IPS-18c (cell line): Measurements from ENCODE around the gene ARID5A.

Experiments
- H3K4me3 ChIP-seq: 2 replicates; pipeline ENCODE4 v1.7.0; 2013; ENCODE audit warnings: low read depth, mild to moderate bottlenecking, low read length, moderate library complexity; ENCODE audit not compliant: insufficient read depth
- H3K9me3 ChIP-seq: one replicate; pipeline ENCODE4 v1.6.1; 2013; ENCODE audit warnings: mild to moderate bottlenecking, low read length, moderate library complexity; ENCODE audit not compliant: control insufficient read depth, insufficient read depth

Gene ARID5A

DNA sequence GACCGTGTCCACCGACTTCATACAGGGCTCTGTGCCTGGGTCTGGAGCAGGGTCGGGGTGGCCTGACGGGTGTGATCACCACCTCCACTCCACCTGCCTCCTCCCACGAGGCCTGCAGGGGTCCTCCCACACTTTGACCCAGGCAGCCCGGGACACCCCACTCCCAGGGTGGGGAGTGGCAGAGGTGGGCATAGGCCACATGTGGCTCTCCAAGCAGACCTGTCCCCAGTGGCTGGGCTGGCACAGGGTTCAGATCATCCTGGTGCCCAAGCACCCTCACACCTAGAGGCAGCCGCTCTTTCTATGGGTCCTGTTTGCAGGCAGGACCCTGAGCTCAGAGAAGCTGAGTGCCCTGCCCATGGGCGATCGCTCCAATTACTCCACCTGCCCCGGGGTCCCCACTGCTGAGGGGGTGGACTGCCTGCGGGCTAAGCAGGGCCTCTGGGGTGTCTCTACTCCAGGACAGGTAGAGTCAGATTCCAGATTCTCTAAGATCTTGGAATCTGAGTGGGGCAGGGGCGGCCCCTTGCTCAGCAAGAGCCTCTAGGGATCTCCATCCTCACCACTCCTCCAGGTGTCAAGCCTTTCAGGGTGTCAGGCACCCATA, 32.8 kb upstream of the ARID5A start:
- H3K9me3 ChIP-seq = peaks cover 2% of the 10 kb centered on the region
- no peak overlapping the region for H3K4me3 ChIP-seq

DNA sequence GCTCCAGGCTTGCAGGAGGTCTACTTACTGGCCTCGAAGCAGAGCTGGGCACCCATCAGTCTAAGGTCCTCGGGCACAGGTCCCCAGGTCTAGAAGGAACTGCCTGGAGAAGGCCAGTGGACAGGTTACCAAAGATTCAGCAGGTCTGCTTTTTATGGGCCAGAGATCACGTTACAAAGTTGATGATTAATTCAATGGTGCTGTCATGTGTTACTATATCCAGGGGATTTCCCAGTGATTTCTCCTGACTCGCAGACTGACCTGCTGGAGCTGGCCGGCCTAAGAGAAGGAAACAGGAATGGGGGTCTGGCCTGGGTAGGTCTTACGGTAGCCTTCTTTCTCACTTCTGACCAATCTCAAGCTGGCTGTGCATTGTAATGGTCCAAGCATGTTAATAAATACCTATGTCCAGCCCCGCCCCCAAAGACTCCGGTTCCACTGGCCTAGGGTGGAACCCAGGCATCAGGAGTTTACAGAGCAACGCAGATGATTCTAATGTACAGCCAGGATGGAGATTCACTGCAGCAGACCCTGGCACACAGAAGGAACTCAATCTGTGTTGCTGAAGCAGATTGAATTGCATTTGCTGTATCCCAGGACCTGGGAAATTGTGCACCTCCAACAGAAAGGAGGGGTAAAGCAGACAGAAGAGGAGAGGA, 31.2 kb upstream of the ARID5A start, which contains the start of gene NEURL3:
Gene NEURL3, minus strand, starts transcription at position 127 of the 659 bp plus-strand sequence. Its CDS starts 71 bp downstream, at position 56.
- peaks cover 2% of the 10 kb centered on the region for H3K9me3 ChIP-seq
- H3K4me3 ChIP-seq = no peak within 1 kb of the TSS

DNA sequence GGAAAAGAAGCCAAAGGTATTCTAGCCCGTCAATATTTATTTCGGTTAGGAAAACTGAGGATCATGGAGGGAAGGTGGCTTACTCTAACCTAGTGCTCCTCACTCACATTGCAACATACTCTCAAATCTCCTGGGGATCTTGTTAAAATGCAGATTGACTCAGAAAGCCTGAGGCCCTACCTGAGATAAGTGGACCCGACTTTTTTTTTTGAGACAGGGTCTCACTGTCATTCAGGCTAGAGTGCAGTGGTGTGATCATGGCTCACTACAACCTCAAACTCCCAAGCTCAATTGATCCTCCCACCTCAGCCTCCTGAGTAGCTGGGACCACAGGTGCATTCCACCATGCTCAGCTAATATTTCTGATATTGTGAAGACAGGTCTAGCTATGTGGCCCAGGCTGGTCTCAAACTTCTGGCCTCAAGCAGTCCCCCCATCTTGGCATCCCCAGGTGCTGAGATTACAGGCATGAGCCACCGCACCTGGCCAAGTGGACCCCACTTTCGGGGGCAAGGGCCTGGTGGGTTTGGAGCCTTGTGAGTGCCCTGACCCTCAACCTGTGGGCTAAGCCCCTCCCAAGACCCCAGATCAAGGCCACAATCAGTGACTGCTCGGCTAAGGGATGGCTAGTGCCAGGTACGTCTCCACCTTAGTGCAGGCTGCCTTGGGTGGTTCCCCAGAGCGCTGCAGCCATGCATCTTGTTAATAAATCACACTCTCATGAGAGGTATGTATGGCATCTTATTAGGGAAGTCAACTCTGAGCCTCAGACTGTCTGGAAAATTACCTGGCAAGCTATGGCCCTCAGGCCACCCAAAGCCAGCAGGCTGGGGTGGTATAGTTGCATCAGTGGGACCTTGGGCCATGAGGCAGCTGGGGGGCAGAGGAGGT, 30.3 kb upstream of the ARID5A start:
- Histone ChIP-seq H3K4me3 (no peak overlapping the region), H3K9me3 (peaks cover 2% of the 10 kb centered on the region)

DNA sequence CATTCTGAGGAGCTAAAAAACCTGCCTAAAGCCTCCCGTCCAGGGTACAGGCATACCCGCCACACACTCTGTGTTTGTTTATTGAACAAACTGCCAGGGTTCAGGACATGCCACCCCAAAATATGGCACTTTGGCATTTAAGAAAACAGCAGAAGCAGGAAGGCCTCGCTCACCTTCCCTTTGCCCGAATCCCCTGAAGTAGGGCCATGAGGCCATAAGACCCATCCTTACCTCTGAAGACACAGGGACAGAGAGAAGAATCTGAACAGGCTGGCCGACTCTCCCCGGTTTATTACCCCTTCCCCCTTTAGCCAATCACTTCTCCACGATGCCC, 29.7 kb upstream of the ARID5A start:
- Histone ChIP-seq H3K9me3 (peaks cover 2% of the 10 kb centered on the region), H3K4me3 (no peak overlapping the region)

DNA sequence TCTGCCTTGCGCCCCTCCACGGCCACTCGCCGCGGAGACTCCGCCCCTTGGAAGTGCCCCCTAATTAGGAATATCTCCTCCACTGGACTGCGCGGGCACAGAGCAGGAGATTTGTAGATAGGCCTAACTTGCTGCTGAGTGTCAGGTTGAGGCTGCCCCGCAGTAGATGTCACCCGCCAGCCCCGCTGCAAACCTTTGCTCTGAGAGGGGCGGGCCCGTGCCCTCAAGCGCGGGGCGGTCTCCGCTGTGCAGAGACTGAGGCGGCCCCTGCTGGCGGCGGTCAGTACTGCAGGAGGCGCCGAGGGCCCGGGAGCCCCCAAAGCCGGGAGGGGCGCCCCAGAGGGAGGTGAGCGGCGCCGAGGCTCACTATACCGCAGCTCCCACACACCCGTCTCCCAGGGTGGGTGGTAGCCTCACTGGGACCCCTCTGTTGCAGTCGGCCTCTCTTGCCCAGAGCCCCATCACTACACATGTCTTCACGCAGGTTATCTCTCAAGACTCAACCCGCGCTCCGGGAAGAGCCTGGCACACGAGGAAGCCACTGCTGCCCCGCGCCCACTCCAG, 28.5 kb upstream of the ARID5A start:
- no peaks in the 10 kb centered on the region for H3K9me3 ChIP-seq
- peak overlapping the region; percentile 20; the same call in 1 of the 2 replicates for H3K4me3 ChIP-seq

DNA sequence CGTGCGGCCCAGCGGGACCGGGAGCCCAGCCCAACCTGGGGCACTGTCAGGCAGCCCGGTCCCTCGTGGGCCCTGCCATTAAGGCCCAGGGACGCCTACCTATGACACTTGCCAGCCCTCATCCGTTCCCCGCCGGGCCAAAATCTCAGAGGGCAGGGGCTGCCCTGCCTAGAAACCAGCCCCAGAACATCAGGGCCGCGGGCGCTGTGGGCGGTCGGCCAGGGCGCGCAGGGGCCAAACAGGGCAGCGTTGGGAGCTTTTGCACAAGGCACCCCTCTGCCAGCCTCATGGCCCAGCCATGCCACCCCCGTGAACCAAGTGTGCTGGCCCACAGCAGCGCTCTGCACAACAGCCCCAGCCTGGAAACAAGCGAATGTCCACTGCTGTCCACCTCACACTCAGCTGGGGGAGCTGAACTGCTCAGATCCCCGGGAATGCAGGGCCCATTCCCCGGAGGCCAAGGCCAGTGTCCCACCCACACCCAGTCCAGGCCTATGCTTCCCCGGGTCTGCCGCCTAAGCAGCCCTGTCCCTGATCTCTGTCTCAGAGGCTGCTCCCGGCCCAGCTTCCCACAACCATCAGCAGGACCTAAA, 27.9 kb upstream of the ARID5A start:
- Histone ChIP-seq H3K4me3 (0 out of 2 replicates have a peak overlapping the region, but pooled peaks have one; percentile 20), H3K9me3 (no peaks in the 10 kb centered on the region)

DNA sequence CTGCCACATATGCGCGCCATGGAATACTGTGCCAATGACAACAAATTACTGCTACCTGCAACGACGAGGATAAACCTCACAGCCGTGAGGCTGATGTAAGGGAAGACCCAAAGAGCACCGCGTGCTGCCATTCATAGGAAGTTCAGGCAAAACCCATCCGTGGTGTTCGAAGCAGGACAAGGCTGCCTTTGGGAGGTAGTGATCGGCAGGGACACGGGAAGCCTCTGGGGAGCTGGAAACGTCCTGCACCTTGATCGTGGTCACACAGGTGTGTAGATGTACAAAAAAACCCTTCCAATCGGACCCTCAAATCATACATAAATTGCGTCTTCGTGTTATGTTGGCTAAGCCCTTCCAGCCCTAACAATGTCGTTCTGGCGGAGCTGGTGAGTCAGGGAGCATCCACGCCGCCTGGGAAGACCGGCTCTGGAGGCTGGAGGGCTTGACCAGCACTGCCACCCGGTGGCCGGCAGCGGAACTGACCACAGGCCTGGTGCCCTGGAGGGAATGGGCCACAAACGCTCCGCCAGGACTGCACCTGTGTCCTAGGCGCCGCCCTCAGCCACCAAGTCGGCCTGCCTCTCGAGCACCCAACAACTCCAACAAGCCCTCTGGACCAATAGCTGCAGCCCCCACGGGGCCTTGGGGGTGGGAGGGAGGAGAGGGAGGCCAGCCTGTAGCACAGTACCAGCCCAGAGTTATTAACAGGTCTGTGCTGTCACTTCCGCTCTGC, 27.3 kb upstream of the ARID5A start:
- no peaks in the 10 kb centered on the region for H3K9me3 ChIP-seq
- 0 out of 2 replicates have a peak overlapping the region, but pooled peaks have one; percentile 26 for H3K4me3 ChIP-seq

DNA sequence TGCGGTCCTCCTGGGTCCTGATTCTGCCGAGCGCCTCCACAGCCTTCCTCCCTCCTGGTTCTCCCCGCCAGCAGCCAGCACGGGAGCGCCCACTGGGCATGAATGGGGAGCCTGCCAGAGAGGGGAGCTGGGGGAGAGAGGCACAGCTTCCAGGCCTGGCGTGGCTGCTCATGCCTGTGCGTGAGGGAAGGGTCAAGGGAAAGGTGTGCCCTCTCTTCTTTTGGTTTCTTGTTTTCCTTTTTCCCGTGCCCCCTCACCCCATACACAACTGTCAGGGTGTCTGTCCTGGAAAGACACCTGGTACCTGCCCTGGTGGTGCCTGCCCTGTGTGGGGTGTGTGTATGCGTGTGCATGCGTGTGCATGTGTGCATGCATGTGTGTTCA, 26.7 kb upstream of the ARID5A start:
- Histone ChIP-seq H3K9me3 (no peaks in the 10 kb centered on the region), H3K4me3 (0 out of 2 replicates have a peak overlapping the region, but pooled peaks have one; percentile 26)

DNA sequence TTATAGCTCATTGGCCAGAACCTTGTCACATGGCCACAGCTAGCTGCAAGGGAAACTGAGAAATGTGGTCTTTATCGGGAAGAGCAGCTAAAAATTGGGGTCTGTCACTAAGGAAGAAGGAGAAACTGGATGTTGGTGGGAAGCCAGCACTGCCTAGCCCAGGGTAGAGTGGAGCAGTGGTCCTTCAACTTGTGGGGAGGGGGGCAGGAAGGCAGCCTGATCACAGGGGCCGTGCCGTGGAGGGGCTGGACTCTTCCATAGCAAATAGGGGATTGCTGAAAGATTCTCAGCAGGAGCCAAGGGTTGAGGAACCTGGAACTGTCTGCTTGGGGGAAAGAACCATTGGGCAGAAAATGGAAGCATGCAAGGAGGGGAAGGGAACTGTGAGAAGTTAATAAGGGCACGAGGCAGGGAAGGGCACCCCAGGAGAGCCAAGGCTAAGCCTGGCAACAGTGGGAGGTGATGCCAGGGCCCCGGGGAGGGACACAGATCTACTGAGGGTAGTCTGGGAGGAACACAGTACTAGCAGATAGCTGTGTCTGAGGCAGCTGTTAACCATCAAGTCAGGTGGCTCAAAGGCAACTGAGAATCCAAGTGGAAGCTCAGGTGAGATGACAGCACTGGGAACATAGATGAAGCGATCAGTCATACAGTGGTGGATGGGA, 25.5 kb upstream of the ARID5A start:
- no peaks in the 10 kb centered on the region for H3K9me3 ChIP-seq
- H3K4me3 ChIP-seq = no peak overlapping the region

DNA sequence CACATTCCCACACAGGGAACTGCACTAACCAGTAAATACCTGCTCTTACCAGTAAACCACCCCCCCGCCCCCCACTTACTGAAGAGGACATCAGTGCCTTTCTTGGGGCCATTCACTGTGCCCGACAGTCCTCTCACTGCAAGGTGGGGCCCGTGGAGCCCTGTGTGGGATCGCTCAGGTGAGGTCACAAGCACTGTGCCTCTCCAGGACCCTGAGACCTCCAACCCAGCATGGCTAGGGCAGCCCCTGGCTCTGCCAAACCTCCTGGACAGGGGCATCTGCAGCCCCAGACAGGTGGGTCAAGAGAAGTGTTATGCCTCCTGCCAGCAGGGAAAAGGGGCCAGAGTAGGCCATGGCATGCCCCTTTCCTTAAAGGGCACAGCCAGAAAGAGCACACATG, 24.7 kb upstream of the ARID5A start:
- no peak overlapping the region for H3K4me3 ChIP-seq
- no peaks in the 10 kb centered on the region for H3K9me3 ChIP-seq

DNA sequence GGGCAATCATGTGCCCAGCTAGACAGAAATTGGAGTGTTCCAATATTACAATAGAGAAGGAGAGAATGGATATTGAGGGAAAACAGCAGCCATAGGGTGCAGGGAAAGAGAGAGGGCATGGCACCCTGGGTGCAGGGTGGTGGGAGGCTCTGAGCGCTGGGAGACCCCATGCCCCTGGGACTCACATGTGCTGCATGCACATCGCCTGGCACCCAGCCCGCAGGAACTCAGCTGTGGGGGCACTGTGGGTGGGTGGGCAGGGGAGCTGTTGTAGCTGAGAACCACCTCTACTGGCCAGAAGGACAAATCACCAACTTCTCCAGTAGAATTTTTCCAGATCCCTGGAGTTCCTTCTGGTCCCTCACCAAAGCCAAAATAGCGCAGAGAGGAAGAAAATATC, 24.2 kb upstream of the ARID5A start:
- Histone ChIP-seq H3K9me3 (no peaks in the 10 kb centered on the region), H3K4me3 (no peak overlapping the region)

DNA sequence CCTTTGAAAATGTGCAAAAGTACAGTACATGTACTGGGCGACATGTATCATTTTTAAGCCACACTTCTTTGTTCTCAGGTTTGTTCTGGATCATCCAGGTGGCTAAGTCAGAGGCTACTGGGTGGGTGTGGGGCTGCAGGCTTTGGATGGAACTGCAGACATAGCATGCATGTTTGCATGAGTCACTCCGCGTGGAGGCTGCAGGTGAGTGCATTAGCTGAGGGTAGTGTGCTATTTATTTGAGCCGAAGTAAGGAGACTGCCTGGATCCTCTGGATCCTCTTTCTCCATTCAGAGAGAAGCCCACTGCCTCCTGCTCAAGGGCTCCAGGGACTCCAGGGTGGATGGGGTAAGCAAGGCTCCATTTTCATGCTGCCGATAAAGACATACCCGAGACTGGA, 22.0 kb upstream of the ARID5A start:
- Histone ChIP-seq H3K9me3 (no peaks in the 10 kb centered on the region), H3K4me3 (no peak overlapping the region)

DNA sequence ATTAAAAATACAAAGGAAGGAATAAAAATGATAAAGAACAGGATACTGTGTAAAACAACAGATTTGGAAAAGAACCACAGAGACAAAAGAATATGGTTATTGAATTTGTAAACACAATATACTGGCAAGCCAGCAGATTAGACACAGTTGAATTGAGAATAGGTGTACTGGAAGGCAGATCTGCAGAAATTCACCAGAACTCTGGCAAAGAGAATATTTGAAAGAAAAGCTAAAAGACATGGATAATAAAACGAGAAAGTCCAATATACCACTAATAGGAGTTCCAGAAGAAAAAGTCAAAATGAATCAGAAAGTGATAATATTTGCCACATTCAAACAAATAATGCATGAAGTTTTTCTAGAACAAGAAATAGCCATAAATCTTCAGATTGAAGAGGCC, 19.5 kb upstream of the ARID5A start:
- Histone ChIP-seq H3K9me3 (no peaks in the 10 kb centered on the region), H3K4me3 (no peak overlapping the region)

DNA sequence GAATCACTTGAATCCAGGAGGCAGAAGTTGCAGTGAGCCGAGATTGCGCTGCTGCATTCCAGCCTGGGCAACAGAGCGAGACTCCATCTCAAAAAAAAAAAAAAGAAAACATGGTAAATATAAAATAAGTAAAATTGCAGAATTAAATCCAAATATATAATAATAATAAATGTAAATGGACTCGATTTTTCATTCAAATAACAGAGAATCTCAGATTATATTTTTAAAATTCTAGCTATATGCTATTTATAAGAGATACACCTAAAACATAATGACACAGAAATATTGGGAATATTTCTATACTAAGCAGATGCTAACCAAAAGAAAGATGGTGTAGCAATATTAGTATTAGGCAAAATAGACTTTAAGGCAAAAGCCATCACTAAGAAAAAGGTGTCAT, 16.3 kb upstream of the ARID5A start:
- Histone ChIP-seq H3K9me3 (no peaks in the 10 kb centered on the region), H3K4me3 (no peak overlapping the region)

DNA sequence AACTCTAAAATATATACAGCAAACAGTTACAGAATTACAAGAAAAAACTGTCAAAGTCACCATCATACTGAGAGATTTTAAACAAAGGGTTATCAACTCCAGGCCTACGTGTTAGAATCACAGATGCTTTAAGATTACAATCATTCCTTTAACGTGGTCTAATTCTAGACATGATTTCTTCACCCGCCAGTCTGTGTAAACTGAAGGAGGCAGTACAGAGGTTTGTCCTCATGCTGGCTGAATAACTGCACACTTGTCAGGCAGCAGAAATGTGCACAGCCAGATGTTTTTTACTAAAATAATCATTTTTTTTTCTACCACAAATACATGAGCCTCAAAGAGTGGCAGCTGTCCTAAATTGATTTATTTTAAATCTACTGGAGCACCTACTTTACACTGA, 15.9 kb upstream of the ARID5A start:
- Histone ChIP-seq H3K9me3 (no peaks in the 10 kb centered on the region), H3K4me3 (no peak overlapping the region)

DNA sequence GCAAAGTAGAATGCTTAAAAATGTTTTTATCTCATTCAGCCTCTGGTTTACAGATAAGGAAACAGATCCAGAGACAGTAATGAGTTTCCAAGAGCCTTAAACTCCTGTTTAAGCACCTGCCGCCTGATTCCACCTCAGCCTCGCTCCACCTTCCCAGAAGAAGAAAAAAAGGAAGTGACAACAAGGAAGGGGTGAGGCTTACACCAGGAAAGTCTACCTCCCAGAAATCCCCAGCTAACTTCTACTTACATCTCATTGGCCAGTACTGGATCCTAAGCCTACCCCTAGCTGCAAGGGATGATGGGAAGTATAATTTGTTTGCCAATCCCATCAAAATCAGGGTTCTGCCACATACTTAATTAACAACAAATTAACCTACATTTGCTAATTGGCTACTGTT, 15.3 kb upstream of the ARID5A start:
- Histone ChIP-seq H3K9me3 (no peaks in the 10 kb centered on the region), H3K4me3 (no peak overlapping the region)
